Islet precursor cell (in vitro differentiated cells): ENCODE data around the gene CASQ2.

ENCODE experiments used
- DNase-seq: peaks from one replicate; pipeline ENCODE4 v3.0.0-alpha.2; 2018

The CASQ2 gene

GRCh38 chr1:115726570-115726969 lies 41.9 kb downstream of the CASQ2 start:
- no peak for DNase-seq

- DNase-seq = no peak
Measured at GRCh38 chr1:115726161-115726560, 42.4 kb downstream of the CASQ2 start.

- no peak for DNase-seq
Measured at GRCh38 chr1:115725600-115725999, 42.9 kb downstream of the CASQ2 start.

- no peak for DNase-seq
Measured at GRCh38 chr1:115723756-115724155, 44.8 kb downstream of the CASQ2 start.

GRCh38 chr1:115722221-115722620 lies 46.3 kb downstream of the CASQ2 start:
- DNase-seq = no peak

GRCh38 chr1:115719285-115719684 lies 49.2 kb downstream of the CASQ2 start:
- DNase-seq = no peak

- peak; percentile 97 for DNase-seq
Measured at GRCh38 chr1:115718011-115718754, 50.3 kb downstream of the CASQ2 start.

GRCh38 chr1:115717541-115717940 lies 51.0 kb downstream of the CASQ2 start:
- no peak for DNase-seq

- peak; percentile 97 for DNase-seq
Measured at GRCh38 chr1:115714572-115715141, 53.9 kb downstream of the CASQ2 start.

GRCh38 chr1:115713906-115714305 lies 54.6 kb downstream of the CASQ2 start:
- peak; percentile 74 for DNase-seq

GRCh38 chr1:115712911-115713609 lies 55.5 kb downstream of the CASQ2 start:
- peak; percentile 91 for DNase-seq

GRCh38 chr1:115710859-115711624 lies 57.5 kb downstream of the CASQ2 start:
- DNase-seq = peak; percentile 77

GRCh38 chr1:115706587-115707425 lies 61.7 kb downstream of the CASQ2 start:
- peak; percentile 63 for DNase-seq

GRCh38 chr1:115705963-115706362 lies 62.6 kb downstream of the CASQ2 start:
- DNase-seq = no peak

- peak; percentile 76 for DNase-seq
Measured at GRCh38 chr1:115705085-115705951, 63.2 kb downstream of the CASQ2 start.

GRCh38 chr1:115702959-115703358 lies 65.6 kb downstream of the CASQ2 start:
- no peak for DNase-seq

- no peak for DNase-seq
Measured at GRCh38 chr1:115701090-115701489, 67.4 kb downstream of the CASQ2 start.

- no peak for DNase-seq
Measured at GRCh38 chr1:115697619-115698018, 70.9 kb downstream of the CASQ2 start.

GRCh38 chr1:115694805-115695204 lies 73.7 kb downstream of the CASQ2 start:
- DNase-seq = no peak

GRCh38 chr1:115692224-115692623 lies 76.3 kb downstream of the CASQ2 start:
- no peak for DNase-seq

GRCh38 chr1:115690972-115691371 lies 77.5 kb downstream of the CASQ2 start:
- no peak for DNase-seq
